ENCODE data around the gene MRPL39. TPM values are rescaled to one million over a fixed set of nuclear protein-coding genes. Genes with fewer than 3 reads are reported as not detected.
"Not testable (repeated sequence)": the region's sequence is repeated elsewhere in the genome, so short reads cannot be mapped to it uniquely, and the experiment has no call there.

Gene MRPL39
- total RNA-seq, 2 experiments from 2014 or later: 71.4 to 75.8 TPM

DNA sequence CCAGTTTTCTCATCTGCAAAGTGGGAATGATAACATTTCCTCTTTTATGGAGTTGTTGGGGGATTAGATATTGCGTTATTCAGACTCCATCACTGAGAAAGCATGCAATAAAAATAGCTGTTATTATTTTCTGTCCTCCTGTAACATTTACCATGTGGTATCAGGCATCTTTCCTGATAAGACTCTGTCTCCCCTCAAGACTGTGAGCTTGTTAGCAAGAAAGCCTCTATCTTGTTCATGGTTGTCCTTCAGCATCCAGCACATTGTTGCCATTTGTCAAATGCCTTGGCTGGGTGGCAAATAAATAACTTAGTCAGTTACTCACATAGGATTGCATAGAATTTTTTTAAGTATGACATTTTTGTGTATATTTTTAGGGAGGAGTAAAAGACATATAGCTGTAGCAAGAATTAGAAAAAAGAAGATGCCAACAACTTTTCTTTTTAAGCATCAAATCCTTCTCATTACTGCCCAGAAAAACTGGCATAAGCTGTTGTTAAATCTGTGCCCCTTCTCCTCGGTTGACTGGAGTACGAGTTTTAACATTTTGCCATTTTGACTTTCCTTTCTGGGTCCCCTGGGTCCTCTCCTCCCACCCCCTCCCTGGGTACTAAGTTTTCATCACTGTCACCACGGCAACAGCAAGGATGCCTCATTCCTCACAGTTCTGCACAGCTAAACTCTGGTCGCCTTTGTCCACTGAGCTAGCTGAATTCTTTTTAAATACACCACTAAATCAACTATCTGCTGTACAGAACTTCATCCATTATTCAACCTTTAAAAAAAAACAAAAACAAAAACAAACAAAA is 30.8 kb upstream of the MRPL39 start:
- H3K27me3 Mint-ChIP-seq (ENCODE audit: low read depth): peaks cover 34% of the 10 kb centered on the region

DNA sequence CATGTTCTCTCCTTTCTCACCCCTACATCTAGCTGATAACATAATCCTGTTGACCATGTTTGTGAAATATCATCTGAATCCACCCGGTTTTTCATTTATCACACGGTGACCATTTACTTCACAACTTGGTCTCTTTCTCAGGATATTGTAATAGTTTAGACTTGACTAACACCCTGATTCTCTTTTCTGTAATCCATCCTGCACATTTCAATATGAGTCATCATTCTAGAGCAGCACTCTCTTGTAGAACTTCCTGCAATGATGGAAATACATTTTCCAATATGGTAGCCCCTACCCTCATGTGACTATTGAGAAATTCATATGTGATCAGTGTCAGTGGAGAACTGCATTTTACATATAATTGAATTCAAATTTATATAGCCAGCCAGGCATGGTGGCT is 29.4 kb upstream of the MRPL39 start:
- Mint-ChIP-seq H3K36me3 (ENCODE audit: low read depth) (no peaks in the 10 kb centered on the region), H3K4me1 (ENCODE audit: low read depth) (peaks cover 21% of the 10 kb centered on the region), H3K27ac (no peak overlapping the region), H3K27me3 (ENCODE audit: low read depth) (peaks cover 34% of the 10 kb centered on the region), H3K4me3 (no peak overlapping the region), H3K9me3 (no peaks in the 10 kb centered on the region)
- CTCF ChIA-PET: interaction anchor here (2.5 kb wide), 1 partner anchor 28 kb away, joined by 22 read pairs; no protein-coding TSS in a partner anchor
- DNase-seq: no peak
- intact Hi-C loops (cut with micrococcal nuclease): loop anchor here (5.0 kb wide), 1 partner anchor 64 kb away; no protein-coding TSS in a partner anchor

More for the DNA sequence above, 30.8 kb upstream of the MRPL39 start:
- Mint-ChIP-seq H3K36me3 (ENCODE audit: low read depth) (no peaks in the 10 kb centered on the region), H3K9me3 (no peaks in the 10 kb centered on the region), H3K27ac (no peak overlapping the region), H3K4me3 (peak overlapping the region; percentile 67), H3K4me1 (ENCODE audit: low read depth) (peaks cover 21% of the 10 kb centered on the region)
- DNase-seq: no peak
- intact Hi-C loops (cut with micrococcal nuclease): loop anchor here (5.0 kb wide), 1 partner anchor 66 kb away; no protein-coding TSS in a partner anchor
- CTCF ChIA-PET: interaction anchor here (0.6 to 2.5 kb wide), 8 partner anchors 10 to 83 kb away, joined by 3 to 22 read pairs (median 4); no protein-coding TSS in a partner anchor

DNA sequence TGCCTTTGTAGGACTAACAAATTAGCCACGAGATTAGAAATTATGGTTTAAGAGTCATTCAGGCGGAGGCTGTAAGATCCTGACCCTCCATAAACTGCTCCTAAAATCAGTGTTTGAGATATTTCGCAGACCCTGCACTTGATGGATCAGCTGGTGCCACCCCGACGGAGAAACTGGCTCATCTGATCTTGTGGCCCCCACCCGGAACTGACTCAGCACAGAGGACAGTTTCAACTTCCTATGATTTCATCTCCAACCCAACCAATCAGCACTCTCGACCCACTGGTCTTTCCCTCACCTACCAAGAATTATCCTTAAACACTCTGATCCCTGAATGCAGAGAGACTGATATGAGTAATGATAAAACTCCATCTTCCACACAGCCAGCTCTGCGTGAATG is 28.0 kb upstream of the MRPL39 start:
- Mint-ChIP-seq H3K4me3 (no peak overlapping the region), H3K4me1 (ENCODE audit: low read depth) (peaks cover 18% of the 10 kb centered on the region), H3K9me3 (no peaks in the 10 kb centered on the region), H3K36me3 (ENCODE audit: low read depth) (no peaks in the 10 kb centered on the region), H3K27me3 (ENCODE audit: low read depth) (peaks cover 29% of the 10 kb centered on the region), H3K27ac (no peak overlapping the region)
- CTCF ChIA-PET: interaction anchor here (0.7 kb wide), 1 partner anchor 27 kb away, joined by 3 read pairs; no protein-coding TSS in a partner anchor
- intact Hi-C loops (cut with micrococcal nuclease): loop anchor here (5.0 kb wide), 1 partner anchor 63 kb away; no protein-coding TSS in a partner anchor
- DNase-seq: no peak

DNA sequence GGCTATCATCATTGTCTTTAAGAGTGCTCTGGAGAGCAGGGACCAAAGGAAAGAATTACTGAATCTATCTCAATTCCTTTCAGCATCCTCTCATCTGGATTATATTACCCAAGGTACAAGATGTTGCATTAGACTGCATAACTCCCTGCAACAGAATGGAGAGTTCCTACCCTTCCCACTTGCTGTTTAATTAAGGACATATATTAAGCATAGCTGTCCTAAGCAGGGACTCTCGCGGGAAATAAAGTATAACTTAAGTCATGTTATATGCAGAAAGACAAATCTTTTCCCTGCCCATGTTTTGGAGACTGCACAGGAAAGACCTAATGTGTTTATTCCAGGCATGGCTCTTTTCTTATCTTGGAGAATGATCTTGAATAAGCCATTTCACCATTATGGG is 25.0 kb upstream of the MRPL39 start:
- Mint-ChIP-seq H3K9me3 (no peaks in the 10 kb centered on the region), H3K27me3 (ENCODE audit: low read depth) (peaks cover 14% of the 10 kb centered on the region), H3K4me3 (no peak overlapping the region), H3K4me1 (ENCODE audit: low read depth) (peaks cover 6% of the 10 kb centered on the region), H3K36me3 (ENCODE audit: low read depth) (no peaks in the 10 kb centered on the region), H3K27ac (no peak overlapping the region)
- CTCF ChIA-PET: no interaction called here
- DNase-seq: no peak
- intact Hi-C loops (cut with micrococcal nuclease): no loop called here

DNA sequence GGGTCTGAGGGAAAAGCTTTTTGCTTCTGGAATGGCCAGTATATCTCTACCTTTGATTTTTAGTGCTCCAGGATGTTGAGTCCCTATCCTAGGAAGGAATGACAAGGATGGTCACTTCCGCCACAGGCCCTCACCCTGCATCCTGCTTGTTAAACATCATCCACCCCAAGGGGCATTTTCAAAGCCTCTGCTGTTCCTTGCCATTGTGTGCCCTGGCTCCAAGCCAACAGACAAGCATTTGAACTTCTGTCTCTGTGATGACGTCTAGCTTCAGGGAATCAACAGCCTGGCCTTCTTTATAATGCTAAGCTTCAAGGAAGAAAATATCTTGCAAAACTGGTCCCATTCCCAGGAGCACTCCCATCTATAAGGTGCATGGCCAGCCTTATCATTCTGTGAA is 19.5 kb upstream of the MRPL39 start:
- Mint-ChIP-seq H3K9me3 (no peaks in the 10 kb centered on the region), H3K36me3 (ENCODE audit: low read depth) (no peaks in the 10 kb centered on the region), H3K27me3 (ENCODE audit: low read depth) (no peaks in the 10 kb centered on the region), H3K27ac (no peak overlapping the region), H3K4me1 (ENCODE audit: low read depth) (no peaks in the 10 kb centered on the region), H3K4me3 (no peak overlapping the region)
- intact Hi-C loops (cut with micrococcal nuclease): no loop called here
- CTCF ChIA-PET: interaction anchor here (0.7 kb wide), 1 partner anchor 57 kb away, joined by 3 read pairs; no protein-coding TSS in a partner anchor
- no peak for DNase-seq

DNA sequence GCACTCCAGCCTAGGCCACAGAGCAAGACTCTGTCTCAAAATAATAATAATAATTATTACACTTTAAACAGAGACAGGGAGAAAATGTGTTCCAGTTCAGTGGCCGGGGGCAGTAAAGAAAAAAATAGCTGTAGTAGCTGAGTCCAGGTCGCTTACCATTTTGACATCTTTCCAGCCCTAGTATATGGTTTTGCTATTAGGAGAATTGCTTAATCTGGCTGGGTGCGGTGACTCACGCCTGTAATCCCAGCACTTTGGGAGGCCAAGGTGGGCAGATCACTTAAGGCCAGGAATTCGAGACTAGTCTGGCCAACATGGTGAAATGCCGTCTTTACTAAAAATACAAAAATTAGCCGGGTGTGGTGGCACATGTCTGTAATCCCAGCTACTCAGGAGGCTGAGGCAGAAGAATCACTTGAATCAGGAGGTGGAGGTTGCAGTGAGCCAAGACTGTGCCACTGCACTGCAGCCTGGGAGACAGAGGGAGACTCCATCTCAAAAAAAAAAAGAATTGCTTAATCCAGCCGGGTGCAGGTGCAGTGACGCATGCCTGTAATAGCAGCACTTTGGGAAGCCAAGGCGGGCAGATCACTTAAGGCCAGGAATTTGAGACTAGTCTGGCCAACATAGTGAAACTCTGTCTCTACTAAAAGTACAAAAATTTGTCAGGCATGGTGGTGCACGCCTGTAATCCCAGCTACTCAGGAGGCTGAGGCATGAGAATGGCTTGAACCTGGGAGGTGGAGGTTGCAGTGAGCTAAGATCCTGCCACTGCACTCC is 18.7 kb upstream of the MRPL39 start:
- CTCF ChIA-PET: interaction anchor here (0.6 to 1.3 kb wide), 2 partner anchors 18 to 68 kb away, joined by 3 to 6 read pairs; no protein-coding TSS in a partner anchor
- H3K36me3 Mint-ChIP-seq (ENCODE audit: low read depth); H3K27me3 Mint-ChIP-seq (ENCODE audit: low read depth); H3K9me3 Mint-ChIP-seq; H3K27ac Mint-ChIP-seq; DNase-seq; H3K4me1 Mint-ChIP-seq (ENCODE audit: low read depth); H3K4me3 Mint-ChIP-seq; intact Hi-C loops (cut with micrococcal nuclease): not testable (repeated sequence)

DNA sequence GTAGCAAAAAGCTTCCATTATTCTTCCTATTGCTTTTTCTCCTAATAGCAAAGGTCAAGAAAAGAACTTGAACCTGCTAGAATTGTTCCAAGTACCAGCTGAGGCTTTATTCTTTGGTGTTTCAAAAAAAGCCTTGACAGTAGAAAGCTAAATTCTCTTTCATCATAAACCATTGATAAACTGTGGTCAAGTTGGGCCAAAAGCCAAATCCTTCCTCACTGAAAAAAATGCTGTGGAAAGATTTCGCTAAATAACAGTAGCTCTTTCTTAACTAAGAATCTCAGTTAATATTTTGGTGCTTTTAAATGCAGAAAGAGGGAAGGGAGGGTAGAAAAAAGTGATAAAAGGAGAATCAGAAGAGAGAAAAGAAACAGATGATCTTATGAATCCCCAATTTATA is 17.8 kb upstream of the MRPL39 start:
- intact Hi-C loops (cut with micrococcal nuclease): no loop called here
- Mint-ChIP-seq H3K36me3 (ENCODE audit: low read depth) (no peaks in the 10 kb centered on the region), H3K9me3 (no peaks in the 10 kb centered on the region), H3K4me1 (ENCODE audit: low read depth) (no peaks in the 10 kb centered on the region), H3K27ac (no peak overlapping the region), H3K27me3 (ENCODE audit: low read depth) (no peaks in the 10 kb centered on the region), H3K4me3 (no peak overlapping the region)
- DNase-seq: no peak
- CTCF ChIA-PET: interaction anchor here (1.3 kb wide), 1 partner anchor 17 kb away, joined by 6 read pairs; no protein-coding TSS in a partner anchor

DNA sequence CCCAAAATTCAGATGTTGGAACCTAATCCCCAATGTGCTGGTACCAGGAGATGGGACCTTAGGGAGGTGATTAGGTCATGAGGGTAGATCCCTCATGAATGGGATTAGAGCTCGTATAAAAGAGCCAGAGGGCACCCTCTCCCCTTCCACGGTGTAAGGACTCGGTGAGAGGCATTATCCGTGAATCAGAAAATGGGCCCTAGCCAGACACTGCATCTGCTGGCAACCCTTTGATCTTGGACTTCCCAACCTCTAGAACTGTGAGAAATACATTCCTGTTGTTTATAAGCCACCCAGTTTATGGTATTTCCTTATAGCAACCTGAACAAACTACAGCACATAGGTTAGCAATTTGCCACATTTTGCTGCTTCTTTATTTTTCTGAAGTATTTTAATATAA is 17.2 kb upstream of the MRPL39 start:
- Mint-ChIP-seq H3K4me3 (no peak overlapping the region), H3K27ac (no peak overlapping the region), H3K36me3 (ENCODE audit: low read depth) (no peaks in the 10 kb centered on the region), H3K27me3 (ENCODE audit: low read depth) (no peaks in the 10 kb centered on the region), H3K9me3 (no peaks in the 10 kb centered on the region), H3K4me1 (ENCODE audit: low read depth) (no peaks in the 10 kb centered on the region)
- intact Hi-C loops (cut with micrococcal nuclease): no loop called here
- DNase-seq: no peak
- CTCF ChIA-PET: no interaction called here

DNA sequence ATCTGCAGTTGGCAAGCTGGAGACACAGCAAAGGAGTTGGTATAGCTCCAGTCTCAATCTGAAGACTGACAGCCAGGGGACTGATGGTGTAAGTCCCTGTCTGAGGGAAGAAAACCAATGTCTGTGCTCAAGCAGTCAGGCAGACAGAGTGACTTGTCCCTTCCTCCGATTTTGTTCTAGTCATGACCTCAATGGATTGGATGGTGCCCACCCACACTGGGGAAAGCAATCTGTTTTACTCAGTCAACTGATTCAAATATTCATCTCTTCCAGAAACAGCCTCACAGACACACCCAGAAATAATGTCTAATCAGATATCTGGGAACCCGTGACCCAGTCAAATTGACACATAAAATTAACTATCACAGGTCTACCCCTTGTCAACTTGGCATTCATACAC is 11.9 kb upstream of the MRPL39 start:
- Mint-ChIP-seq H3K27ac (no peak overlapping the region), H3K9me3 (no peaks in the 10 kb centered on the region), H3K36me3 (ENCODE audit: low read depth) (no peaks in the 10 kb centered on the region), H3K27me3 (ENCODE audit: low read depth) (no peaks in the 10 kb centered on the region), H3K4me1 (ENCODE audit: low read depth) (no peaks in the 10 kb centered on the region), H3K4me3 (no peak overlapping the region)
- CTCF ChIA-PET: no interaction called here
- no peak for DNase-seq
- intact Hi-C loops (cut with micrococcal nuclease): no loop called here

DNA sequence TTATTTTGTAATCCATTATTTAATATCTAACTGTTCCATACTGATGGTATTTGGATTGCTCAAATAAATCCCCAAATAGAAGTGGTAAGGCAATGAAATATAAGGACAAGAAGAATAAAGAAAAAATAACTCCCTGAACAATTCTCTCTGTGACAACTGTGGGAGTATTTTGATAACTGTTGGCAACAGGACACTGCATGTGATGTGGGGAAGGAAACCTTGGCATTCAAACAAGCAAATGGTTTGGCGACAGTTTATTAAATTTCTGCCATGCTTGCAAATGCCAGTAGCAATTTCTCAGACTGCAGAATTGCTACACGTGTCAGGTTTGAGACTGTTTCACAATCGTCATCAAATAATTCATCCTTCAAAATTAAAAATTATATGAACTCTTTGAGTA is 8.6 kb upstream of the MRPL39 start:
- Mint-ChIP-seq H3K4me1 (ENCODE audit: low read depth) (no peaks in the 10 kb centered on the region), H3K27me3 (ENCODE audit: low read depth) (no peaks in the 10 kb centered on the region), H3K36me3 (ENCODE audit: low read depth) (no peaks in the 10 kb centered on the region), H3K9me3 (no peaks in the 10 kb centered on the region), H3K27ac (no peak overlapping the region), H3K4me3 (no peak overlapping the region)
- DNase-seq: no peak
- intact Hi-C loops (cut with micrococcal nuclease): no loop called here
- CTCF ChIA-PET: interaction anchor here (0.8 to 1.2 kb wide), 2 partner anchors 8 to 9 kb away, joined by 3 to 7 read pairs; no protein-coding TSS in a partner anchor

DNA sequence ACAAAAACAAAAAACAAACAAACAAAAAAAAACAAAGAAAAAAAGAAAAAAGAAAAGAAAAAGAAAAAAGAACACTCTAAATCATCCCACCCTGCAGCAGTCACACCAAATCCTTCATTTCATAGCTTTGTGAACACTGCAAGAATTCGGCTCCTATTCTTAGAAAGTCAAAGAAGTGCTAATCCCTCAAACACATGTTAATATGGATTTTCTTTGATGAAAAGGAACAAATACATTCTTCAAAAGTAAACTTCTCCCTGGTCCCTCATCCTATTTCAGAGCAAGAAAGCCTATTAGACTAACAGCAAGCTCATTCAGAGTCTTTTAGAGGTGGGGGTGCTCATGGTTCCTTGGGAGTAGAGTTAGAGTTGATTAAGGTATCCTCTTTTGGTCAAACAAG is 7.2 kb upstream of the MRPL39 start:
- intact Hi-C loops (cut with micrococcal nuclease): no loop called here
- H3K27me3 Mint-ChIP-seq (ENCODE audit: low read depth): no peaks in the 10 kb centered on the region
- no peak overlapping the region for H3K4me3 Mint-ChIP-seq
- no peak for DNase-seq
- H3K4me1 Mint-ChIP-seq (ENCODE audit: low read depth): no peaks in the 10 kb centered on the region
- no peak overlapping the region for H3K27ac Mint-ChIP-seq
- H3K9me3 Mint-ChIP-seq: no peaks in the 10 kb centered on the region
- no peaks in the 10 kb centered on the region for H3K36me3 Mint-ChIP-seq (ENCODE audit: low read depth)
- CTCF ChIA-PET: no interaction called here

DNA sequence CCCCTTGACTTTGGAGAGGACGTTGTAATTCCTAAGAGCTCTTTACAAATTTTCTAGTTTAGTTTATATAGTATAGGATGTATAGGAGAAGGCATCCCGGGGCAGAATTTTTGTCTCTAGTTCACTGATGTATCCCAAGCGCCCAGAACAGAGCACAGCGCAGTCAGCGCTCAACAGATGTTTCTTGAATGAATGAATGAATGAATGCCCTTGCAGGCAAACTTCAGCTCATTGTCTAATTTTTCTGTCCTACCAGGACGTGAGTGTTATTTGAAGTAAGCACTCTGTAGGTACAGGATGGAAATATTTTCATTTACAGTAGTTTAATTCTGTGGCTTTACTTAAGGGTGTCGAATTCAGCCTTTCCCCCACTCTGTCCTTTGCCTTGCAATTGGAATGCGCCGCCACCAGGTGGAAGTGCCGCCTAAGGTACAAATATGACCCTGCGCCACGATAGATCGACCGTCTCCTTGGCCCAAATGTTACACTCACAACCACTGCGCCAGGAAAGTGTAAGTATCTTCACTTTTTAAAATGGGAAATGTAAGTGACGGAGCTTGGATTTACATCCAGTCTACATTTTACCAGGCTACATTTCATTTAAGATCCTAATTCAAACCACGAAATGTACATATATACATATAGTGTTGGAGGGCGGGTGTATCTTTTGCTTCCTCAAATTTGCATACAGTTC is 910 bp upstream of the MRPL39 start:
- peak overlapping the region; percentile 4 for H3K27ac Mint-ChIP-seq
- peaks cover 31% of the 10 kb centered on the region for H3K4me1 Mint-ChIP-seq (ENCODE audit: low read depth)
- peaks cover 11% of the 10 kb centered on the region for H3K36me3 Mint-ChIP-seq (ENCODE audit: low read depth)
- peak; percentile 89 for DNase-seq
- CTCF ChIA-PET: interaction anchor here (0.6 to 3.5 kb wide), 46 partner anchors 8 to 1110 kb away, joined by 3 to 62 read pairs (median 4); partner anchors contain the start of genes ATP5PF, GABPA and JAM2
- no peaks in the 10 kb centered on the region for H3K27me3 Mint-ChIP-seq (ENCODE audit: low read depth)
- H3K9me3 Mint-ChIP-seq: no peaks in the 10 kb centered on the region
- intact Hi-C loops (cut with micrococcal nuclease): loop anchor here (1.0 to 5.0 kb wide), 15 partner anchors 31 to 1109 kb away; partner anchors contain the start of genes ATP5PF, GABPA and JAM2
- H3K4me3 Mint-ChIP-seq: peak overlapping the region; percentile 94
